Measurements from ENCODE around the gene NGB. TPM values are rescaled to one million over a fixed set of nuclear protein-coding genes. Genes with fewer than 3 reads are reported as not detected.

The NGB gene
- total RNA-seq, 4 donors from 2014 or later = not detected

GRCh38 chr14:77230914-77231313 is 40.1 kb downstream of the NGB start:
- 75 to 81% methylated on average over 2 of the region's 2 CpGs for WGBS, 2 donors
- TF ChIP-seq EP300 (IDR thresholded peaks at IDR 0.05) (no peak), POLR2A (IDR thresholded peaks at IDR 0.05) (no peak), CTCF (IDR thresholded peaks at IDR 0.05) (no peak)
- Histone ChIP-seq H3K4me1 (no peaks in the 10 kb centered on the region), H3K27me3 (no peaks in the 10 kb centered on the region), H3K27ac (no peak overlapping the region), H3K36me3 (no peaks in the 10 kb centered on the region), H3K9me3 (peaks cover 0 to 6% (median 0%) of the 10 kb centered on the region in 4 donors), H3K4me3 (no peak overlapping the region)
- DNase-seq (ENCODE audit: low spot score in 2 of 2) = no peak

- no peak for TF ChIP-seq POLR2A (IDR thresholded peaks at IDR 0.05)
- no peak for TF ChIP-seq CTCF (IDR thresholded peaks at IDR 0.05)
- no peak for TF ChIP-seq EP300 (IDR thresholded peaks at IDR 0.05)
- Histone ChIP-seq H3K9me3 (peaks cover 0 to 6% (median 0%) of the 10 kb centered on the region in 4 donors), H3K27ac (no peak overlapping the region), H3K4me1 (no peaks in the 10 kb centered on the region), H3K27me3 (no peaks in the 10 kb centered on the region), H3K36me3 (no peaks in the 10 kb centered on the region), H3K4me3 (no peak overlapping the region)
- DNase-seq (ENCODE audit: low spot score in 2 of 2) = no peak
- WGBS, 2 donors = 50 to 60% methylated on average over 6 of the region's 6 CpGs
Measured at GRCh38 chr14:77228056-77228455, 43.0 kb downstream of the NGB start.

GRCh38 chr14:77225892-77226557 is 45.0 kb downstream of the NGB start:
- no peaks in the 10 kb centered on the region for H3K4me1 ChIP-seq
- no peaks in the 10 kb centered on the region for H3K27me3 ChIP-seq
- peaks cover 0 to 5% (median 0%) of the 10 kb centered on the region in 4 donors for H3K9me3 ChIP-seq
- H3K27ac ChIP-seq = no peak overlapping the region
- no peaks in the 10 kb centered on the region for H3K36me3 ChIP-seq
- 75 to 81% methylated on average over 14 of the region's 14 CpGs for WGBS, 2 donors
- DNase-seq (ENCODE audit: low spot score in 2 of 2) = no peak
- H3K4me3 ChIP-seq = no peak overlapping the region
- TF ChIP-seq POLR2A (IDR thresholded peaks at IDR 0.05) (no peak), CTCF (IDR thresholded peaks at IDR 0.05) (no peak), EP300 (IDR thresholded peaks at IDR 0.05) (no peak)

- no peaks in the 10 kb centered on the region for H3K36me3 ChIP-seq
- WGBS, 2 donors = 63 to 76% methylated on average over 12 of the region's 12 CpGs
- no peak overlapping the region for H3K27ac ChIP-seq
- no peak for DNase-seq (ENCODE audit: low spot score in 2 of 2)
- no peak overlapping the region for H3K4me3 ChIP-seq
- no peaks in the 10 kb centered on the region for H3K9me3 ChIP-seq
- H3K4me1 ChIP-seq = no peaks in the 10 kb centered on the region
- no peak for TF ChIP-seq EP300 (IDR thresholded peaks at IDR 0.05)
- TF ChIP-seq CTCF (IDR thresholded peaks at IDR 0.05) = no peak
- TF ChIP-seq POLR2A (IDR thresholded peaks at IDR 0.05) = no peak
- H3K27me3 ChIP-seq = no peaks in the 10 kb centered on the region
Measured at GRCh38 chr14:77225254-77225653, 45.8 kb downstream of the NGB start.

- H3K9me3 ChIP-seq = no peaks in the 10 kb centered on the region
- no peaks in the 10 kb centered on the region for H3K27me3 ChIP-seq
- H3K36me3 ChIP-seq = no peaks in the 10 kb centered on the region
- H3K4me3 ChIP-seq = no peak overlapping the region
- 48 to 49% methylated on average over 4 of the region's 4 CpGs for WGBS, 2 donors
- no peak overlapping the region for H3K27ac ChIP-seq
- H3K4me1 ChIP-seq = no peaks in the 10 kb centered on the region
- no peak for TF ChIP-seq CTCF (IDR thresholded peaks at IDR 0.05)
- no peak for TF ChIP-seq POLR2A (IDR thresholded peaks at IDR 0.05)
- no peak for TF ChIP-seq EP300 (IDR thresholded peaks at IDR 0.05)
- no peak for DNase-seq (ENCODE audit: low spot score in 2 of 2)
Measured at GRCh38 chr14:77224212-77224611, 46.8 kb downstream of the NGB start.
